ENCODE data around the gene PTPRN2.

PTPRN2 gene

GRCh38 chr7:157805713-157806112 lies 781.9 kb downstream of the PTPRN2 start:
- no peak for DNase-seq (ENCODE audit: low read depth)
- no peak for TF ChIP-seq CTCF (IDR thresholded peaks at IDR 0.05; ENCODE audit: low read depth, low read length, missing control alignments)

GRCh38 chr7:157803906-157804305 lies 783.7 kb downstream of the PTPRN2 start:
- DNase-seq (ENCODE audit: low read depth), result no peak
- TF ChIP-seq CTCF (IDR thresholded peaks at IDR 0.05; ENCODE audit: low read depth, low read length, missing control alignments), result no peak
- H3K4me3 ChIP-seq (ENCODE audit: low read depth, low read length), result no peak overlapping the region

More at GRCh38 chr7:157805713-157806112, 781.9 kb downstream of the PTPRN2 start:
- no peak overlapping the region for H3K4me3 ChIP-seq (ENCODE audit: low read depth, low read length)

GRCh38 chr7:157801971-157802675 lies 785.5 kb downstream of the PTPRN2 start:
- no peak for TF ChIP-seq CTCF (IDR thresholded peaks at IDR 0.05; ENCODE audit: low read depth, low read length, missing control alignments)
- no peak overlapping the region for H3K4me3 ChIP-seq (ENCODE audit: low read depth, low read length)
- DNase-seq (ENCODE audit: low read depth), result no peak

- DNase-seq (ENCODE audit: low read depth), result no peak
- no peak for TF ChIP-seq CTCF (IDR thresholded peaks at IDR 0.05; ENCODE audit: low read depth, low read length, missing control alignments)
- H3K4me3 ChIP-seq (ENCODE audit: low read depth, low read length), result no peak overlapping the region
Observed at GRCh38 chr7:157801113-157801512, 786.5 kb downstream of the PTPRN2 start.

- H3K4me3 ChIP-seq (ENCODE audit: low read depth, low read length), result no peak overlapping the region
- DNase-seq (ENCODE audit: low read depth), result no peak
- TF ChIP-seq CTCF (IDR thresholded peaks at IDR 0.05; ENCODE audit: low read depth, low read length, missing control alignments), result no peak
Observed at GRCh38 chr7:157800281-157800680, 787.3 kb downstream of the PTPRN2 start.

GRCh38 chr7:157799076-157799685 lies 788.4 kb downstream of the PTPRN2 start:
- DNase-seq (ENCODE audit: low read depth), result no peak
- no peak for TF ChIP-seq CTCF (IDR thresholded peaks at IDR 0.05; ENCODE audit: low read depth, low read length, missing control alignments)
- H3K4me3 ChIP-seq (ENCODE audit: low read depth, low read length), result no peak overlapping the region

- no peak for DNase-seq (ENCODE audit: low read depth)
- TF ChIP-seq CTCF (IDR thresholded peaks at IDR 0.05; ENCODE audit: low read depth, low read length, missing control alignments), result no peak
- H3K4me3 ChIP-seq (ENCODE audit: low read depth, low read length), result no peak overlapping the region
Observed at GRCh38 chr7:157797361-157797760, 790.3 kb downstream of the PTPRN2 start.
